ENCODE measurements around the gene LRTM1. TPM values are rescaled to one million over a fixed set of nuclear protein-coding genes. Genes with fewer than 3 reads are reported as not detected.

The LRTM1 gene
- total RNA-seq, 1 donor from 2014 or later = not detected

GRCh38 chr3:54874816-54875556 is 52.9 kb downstream of the LRTM1 start:
- FAIRE-seq (no peak), DNase-seq (ENCODE audit: low read depth) (no peak)
- no peak overlapping the region for H3K27ac Mint-ChIP-seq (ENCODE audit: unreplicated experiment)
- Histone ChIP-seq H3K4me2 (ENCODE audit: low read length) (no peak overlapping the region), H3K27me3 (ENCODE audit: insufficient read depth, low read length) (no peaks in the 10 kb centered on the region), H3K27ac (ENCODE audit: low read depth, low read length) (no peak overlapping the region), H3K4me1 (ENCODE audit: insufficient read depth, low read length) (peaks cover 9% of the 10 kb centered on the region), H3K36me3 (ENCODE audit: insufficient read depth, low read length) (no peaks in the 10 kb centered on the region), H2AFZ (ENCODE audit: low read depth, low read length) (no peak overlapping the region), H3K79me2 (ENCODE audit: insufficient read depth, low read length) (no peaks in the 10 kb centered on the region), H3K9ac (ENCODE audit: low read length) (no peak overlapping the region), H3K4me3 (ENCODE audit: insufficient read depth, low read depth, low read length) (no peak overlapping the region), H3K9me3 (ENCODE audit: insufficient read depth, low read depth, low read length) (no peaks in the 10 kb centered on the region), H4K20me1 (ENCODE audit: insufficient read depth, low read length) (no peaks in the 10 kb centered on the region)
- H3K27me3 Mint-ChIP-seq (ENCODE audit: low read depth, unreplicated experiment) = peaks cover 2% of the 10 kb centered on the region
- no peak overlapping the region for H3K4me3 Mint-ChIP-seq (ENCODE audit: unreplicated experiment)
- TF ChIP-seq CTCF (IDR thresholded peaks at IDR 0.05; ENCODE audit: insufficient read depth, low read depth, low read length) (no peak), EZH2 (IDR thresholded peaks at IDR 0.05; ENCODE audit: insufficient read depth, low read length) (no peak)
- H3K4me1 Mint-ChIP-seq (ENCODE audit: low read depth, unreplicated experiment) = peaks cover 5% of the 10 kb centered on the region
- no peaks in the 10 kb centered on the region for H3K36me3 Mint-ChIP-seq (ENCODE audit: low read depth, unreplicated experiment)
- H3K9me3 Mint-ChIP-seq (ENCODE audit: unreplicated experiment) = no peaks in the 10 kb centered on the region

- H3K36me3 ChIP-seq (ENCODE audit: insufficient read depth, low read length) = no peaks in the 10 kb centered on the region
- peaks cover 2% of the 10 kb centered on the region for H3K27me3 Mint-ChIP-seq (ENCODE audit: low read depth, unreplicated experiment)
- no peaks in the 10 kb centered on the region for H3K36me3 Mint-ChIP-seq (ENCODE audit: low read depth, unreplicated experiment)
- no peak overlapping the region for H3K27ac ChIP-seq (ENCODE audit: low read depth, low read length)
- no peak for FAIRE-seq
- no peak overlapping the region for H2AFZ ChIP-seq (ENCODE audit: low read depth, low read length)
- H3K4me2 ChIP-seq (ENCODE audit: low read length) = no peak overlapping the region
- DNase-seq (ENCODE audit: low read depth) = no peak
- H3K9me3 Mint-ChIP-seq (ENCODE audit: unreplicated experiment) = no peaks in the 10 kb centered on the region
- no peak overlapping the region for H3K9ac ChIP-seq (ENCODE audit: low read length)
- H4K20me1 ChIP-seq (ENCODE audit: insufficient read depth, low read length) = no peaks in the 10 kb centered on the region
- TF ChIP-seq EZH2 (IDR thresholded peaks at IDR 0.05; ENCODE audit: insufficient read depth, low read length) = no peak
- no peak for TF ChIP-seq CTCF (IDR thresholded peaks at IDR 0.05; ENCODE audit: insufficient read depth, low read depth, low read length)
- H3K4me3 Mint-ChIP-seq (ENCODE audit: unreplicated experiment) = no peak overlapping the region
- no peaks in the 10 kb centered on the region for H3K27me3 ChIP-seq (ENCODE audit: insufficient read depth, low read length)
- peaks cover 5% of the 10 kb centered on the region for H3K4me1 Mint-ChIP-seq (ENCODE audit: low read depth, unreplicated experiment)
- no peak overlapping the region for H3K4me3 ChIP-seq (ENCODE audit: insufficient read depth, low read depth, low read length)
- no peak overlapping the region for H3K27ac Mint-ChIP-seq (ENCODE audit: unreplicated experiment)
- H3K9me3 ChIP-seq (ENCODE audit: insufficient read depth, low read depth, low read length) = no peaks in the 10 kb centered on the region
- H3K79me2 ChIP-seq (ENCODE audit: insufficient read depth, low read length) = no peaks in the 10 kb centered on the region
- H3K4me1 ChIP-seq (ENCODE audit: insufficient read depth, low read length) = peaks cover 9% of the 10 kb centered on the region
Measured at GRCh38 chr3:54873059-54874010, 54.5 kb downstream of the LRTM1 start.
